ENCODE results near the gene L3MBTL1. TPM values are rescaled to one million over a fixed set of nuclear protein-coding genes. Genes with fewer than 3 reads are reported as not detected.

The L3MBTL1 gene
- total RNA-seq, 1 donor from 2014 or later: 4.0 TPM

DNA sequence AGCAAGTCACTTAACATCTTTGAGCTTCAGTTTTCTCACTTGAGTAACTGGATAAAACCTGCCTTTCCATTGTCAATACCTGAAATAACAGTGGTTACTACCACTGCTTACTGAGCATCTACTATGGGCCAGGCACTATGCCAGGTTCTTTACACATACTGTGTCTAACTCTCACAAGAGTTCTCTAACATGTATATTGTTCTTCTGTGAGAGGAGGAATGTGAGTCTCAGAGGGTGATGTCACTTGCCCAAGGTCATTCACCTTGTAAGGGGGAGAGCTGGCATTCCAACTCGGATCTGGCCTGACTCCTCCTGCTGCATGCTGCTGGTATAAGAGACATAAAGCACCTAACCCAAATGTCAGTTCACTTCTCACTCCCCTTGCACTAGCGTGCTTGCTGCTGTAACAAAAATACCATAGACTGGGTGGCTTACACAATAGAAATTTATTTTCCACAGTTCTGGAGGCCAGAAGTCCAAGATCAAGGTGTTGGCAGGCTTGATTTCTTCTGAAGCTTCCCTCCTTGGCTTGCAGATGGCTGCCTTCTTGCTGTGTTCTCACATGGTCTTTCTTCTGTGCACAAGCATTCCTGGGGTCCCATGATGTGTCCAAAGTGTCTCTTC lies 29.4 kb downstream of the L3MBTL1 start:
- Histone ChIP-seq H3K27ac (replicated peaks) (no peak overlapping the region), H3K36me3 (peaks cover 3% of the 10 kb centered on the region), H3K9me3 (replicated peaks) (no peaks in the 10 kb centered on the region), H3K4me1 (no peaks in the 10 kb centered on the region), H3K4me3 (no peak overlapping the region), H3K27me3 (ENCODE audit: low read depth) (no peaks in the 10 kb centered on the region)
- TF ChIP-seq, protein P1, sequence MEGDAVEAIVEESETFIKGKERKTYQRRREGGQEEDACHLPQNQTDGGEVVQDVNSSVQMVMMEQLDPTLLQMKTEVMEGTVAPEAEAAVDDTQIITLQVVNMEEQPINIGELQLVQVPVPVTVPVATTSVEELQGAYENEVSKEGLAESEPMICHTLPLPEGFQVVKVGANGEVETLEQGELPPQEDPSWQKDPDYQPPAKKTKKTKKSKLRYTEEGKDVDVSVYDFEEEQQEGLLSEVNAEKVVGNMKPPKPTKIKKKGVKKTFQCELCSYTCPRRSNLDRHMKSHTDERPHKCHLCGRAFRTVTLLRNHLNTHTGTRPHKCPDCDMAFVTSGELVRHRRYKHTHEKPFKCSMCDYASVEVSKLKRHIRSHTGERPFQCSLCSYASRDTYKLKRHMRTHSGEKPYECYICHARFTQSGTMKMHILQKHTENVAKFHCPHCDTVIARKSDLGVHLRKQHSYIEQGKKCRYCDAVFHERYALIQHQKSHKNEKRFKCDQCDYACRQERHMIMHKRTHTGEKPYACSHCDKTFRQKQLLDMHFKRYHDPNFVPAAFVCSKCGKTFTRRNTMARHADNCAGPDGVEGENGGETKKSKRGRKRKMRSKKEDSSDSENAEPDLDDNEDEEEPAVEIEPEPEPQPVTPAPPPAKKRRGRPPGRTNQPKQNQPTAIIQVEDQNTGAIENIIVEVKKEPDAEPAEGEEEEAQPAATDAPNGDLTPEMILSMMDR (IDR thresholded peaks at IDR 0.05; ENCODE audit: borderline replicate concordance): no peak
- intact Hi-C loops (cut with micrococcal nuclease): no loop called here
- DNase-seq: no peak

DNA sequence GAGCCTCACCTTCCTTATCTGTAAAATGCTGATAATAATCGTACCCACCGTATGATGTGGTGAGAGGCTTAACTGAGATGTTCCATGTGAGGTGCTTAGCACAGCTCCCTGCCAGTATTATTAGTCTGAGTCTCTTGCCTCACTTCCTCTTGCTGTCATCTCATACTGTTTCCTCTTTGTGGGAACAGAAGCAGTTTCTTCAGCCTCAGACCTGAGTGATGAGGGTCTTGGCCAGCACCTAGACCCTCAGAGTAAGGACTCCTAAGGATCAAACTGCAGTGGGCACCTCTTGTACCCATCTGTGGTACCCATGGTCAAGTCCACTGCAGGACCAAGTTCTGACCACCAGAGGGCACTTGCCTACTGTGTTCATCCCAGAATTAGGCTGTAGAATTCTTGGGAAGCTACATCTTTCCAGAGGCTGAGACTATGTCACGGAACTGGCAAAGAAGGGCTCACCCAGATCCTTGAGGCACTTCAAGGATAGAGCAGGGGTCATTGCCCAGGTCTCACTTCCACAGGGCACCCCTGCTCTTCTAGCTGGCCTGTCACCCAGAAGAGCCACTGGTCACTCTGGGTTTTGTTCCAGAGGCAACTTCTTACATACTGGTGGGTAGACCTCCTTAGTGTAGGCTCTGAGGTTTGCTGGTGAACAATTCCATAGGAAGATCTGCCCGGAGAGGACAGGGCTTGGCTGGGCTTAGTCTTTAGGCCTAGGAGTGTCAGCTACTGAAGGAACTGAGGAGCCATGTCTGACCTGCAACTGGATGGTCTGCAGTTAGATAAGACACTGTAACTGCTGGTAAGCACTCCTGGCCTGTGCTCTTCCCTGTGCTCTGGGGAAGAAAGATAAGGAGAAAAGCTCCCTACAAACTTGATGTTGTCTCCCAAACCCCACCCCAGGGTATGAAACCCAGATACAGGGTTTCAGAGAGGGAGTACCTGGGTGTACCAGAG lies 30.7 kb downstream of the L3MBTL1 start:
- peak; percentile 54 for DNase-seq
- intact Hi-C loops (cut with micrococcal nuclease): no loop called here
- Histone ChIP-seq H3K27me3 (ENCODE audit: low read depth) (no peaks in the 10 kb centered on the region), H3K36me3 (peaks cover 3% of the 10 kb centered on the region), H3K4me3 (no peak overlapping the region), H3K9me3 (replicated peaks) (no peaks in the 10 kb centered on the region), H3K4me1 (no peaks in the 10 kb centered on the region), H3K27ac (replicated peaks) (no peak overlapping the region)
- TF ChIP-seq, protein P1 (IDR thresholded peaks at IDR 0.05; ENCODE audit: borderline replicate concordance): peak; percentile 93

DNA sequence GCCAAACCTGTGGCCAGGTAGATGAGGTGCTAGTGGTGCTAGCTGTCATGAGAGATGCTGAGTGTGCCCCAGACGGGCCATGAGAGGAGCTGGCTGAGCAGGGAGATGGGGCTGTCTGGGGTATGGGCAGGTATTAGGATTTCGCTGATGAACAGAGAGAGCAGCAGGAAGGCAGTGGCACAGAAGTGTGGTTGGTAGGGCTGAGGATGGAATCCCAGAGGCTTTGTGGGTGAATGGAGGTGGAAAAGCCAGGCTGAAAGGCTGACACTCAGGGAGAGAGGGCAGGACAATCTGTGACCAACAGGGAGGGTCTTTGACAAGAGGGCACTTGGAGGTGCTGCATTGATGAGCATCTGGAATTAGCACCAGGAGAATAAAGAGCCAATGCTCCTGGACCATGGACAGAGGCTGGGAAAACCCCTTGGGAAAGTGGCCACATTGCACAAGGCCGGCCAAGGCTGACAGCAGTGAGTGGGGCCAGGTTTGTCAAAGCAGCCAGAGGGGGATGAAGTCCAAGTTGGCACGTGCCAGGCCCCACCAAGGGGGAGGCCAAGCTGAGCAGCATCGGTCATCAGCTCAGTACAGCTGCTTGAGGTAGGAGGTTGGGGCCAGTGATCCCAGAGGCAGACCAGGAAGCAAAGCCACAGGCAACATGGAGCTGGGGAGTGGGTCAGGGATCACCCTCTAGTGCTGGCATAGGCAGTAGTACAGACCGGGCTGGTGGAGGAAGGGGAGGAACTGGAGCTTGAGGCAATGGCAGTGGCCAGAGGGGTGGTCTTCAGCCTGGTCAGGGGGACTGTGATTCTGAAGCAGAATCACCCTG lies 31.6 kb downstream of the L3MBTL1 start:
- H3K4me1 ChIP-seq: no peaks in the 10 kb centered on the region
- intact Hi-C loops (cut with micrococcal nuclease): no loop called here
- H3K4me3 ChIP-seq: no peak overlapping the region
- no peaks in the 10 kb centered on the region for H3K27me3 ChIP-seq (ENCODE audit: low read depth)
- no peaks in the 10 kb centered on the region for H3K9me3 ChIP-seq (replicated peaks)
- TF ChIP-seq, protein P1 (IDR thresholded peaks at IDR 0.05; ENCODE audit: borderline replicate concordance): no peak
- peaks cover 3% of the 10 kb centered on the region for H3K36me3 ChIP-seq
- DNase-seq: no peak
- no peak overlapping the region for H3K27ac ChIP-seq (replicated peaks)

DNA sequence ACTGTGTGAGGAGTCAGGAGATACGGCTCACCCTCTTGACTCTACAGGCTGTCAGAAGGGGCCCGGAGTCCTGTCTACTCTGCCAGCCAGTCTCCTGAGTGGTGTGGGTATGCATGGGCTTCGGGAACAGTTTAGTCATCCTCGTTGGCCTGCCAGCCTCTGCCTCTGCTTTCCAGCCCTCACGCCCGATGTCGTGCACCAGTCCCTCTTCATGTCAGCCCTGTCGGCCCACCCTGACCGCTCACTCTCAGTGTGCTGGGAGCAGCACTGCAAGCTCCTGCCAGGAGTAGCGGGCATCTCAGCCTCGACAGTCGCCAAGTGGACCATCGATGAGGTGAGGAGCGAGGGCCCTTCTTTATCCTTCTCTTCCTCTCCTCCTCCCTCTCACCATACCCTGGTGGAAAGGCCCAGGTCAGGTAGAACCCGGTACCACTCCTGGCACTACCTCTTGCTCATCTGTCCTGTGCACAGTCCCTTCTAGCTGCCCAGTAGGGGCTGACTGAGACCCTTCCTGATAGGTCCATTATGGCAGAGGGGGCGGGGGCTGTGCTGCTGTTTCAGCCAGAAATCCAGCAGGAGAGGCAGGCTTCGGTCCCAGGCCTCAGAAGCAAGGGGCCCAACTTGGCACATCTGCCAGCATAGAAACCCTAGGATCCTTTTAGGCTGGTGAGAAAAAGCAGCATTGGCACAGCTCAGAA lies 32.6 kb downstream of the L3MBTL1 start:
- TF ChIP-seq, protein P1 (IDR thresholded peaks at IDR 0.05; ENCODE audit: borderline replicate concordance): no peak
- intact Hi-C loops (cut with micrococcal nuclease): no loop called here
- no peak for DNase-seq
- Histone ChIP-seq H3K27me3 (ENCODE audit: low read depth) (no peaks in the 10 kb centered on the region), H3K4me1 (no peaks in the 10 kb centered on the region), H3K27ac (replicated peaks) (no peak overlapping the region), H3K36me3 (peaks cover 3% of the 10 kb centered on the region), H3K4me3 (no peak overlapping the region), H3K9me3 (replicated peaks) (no peaks in the 10 kb centered on the region)

DNA sequence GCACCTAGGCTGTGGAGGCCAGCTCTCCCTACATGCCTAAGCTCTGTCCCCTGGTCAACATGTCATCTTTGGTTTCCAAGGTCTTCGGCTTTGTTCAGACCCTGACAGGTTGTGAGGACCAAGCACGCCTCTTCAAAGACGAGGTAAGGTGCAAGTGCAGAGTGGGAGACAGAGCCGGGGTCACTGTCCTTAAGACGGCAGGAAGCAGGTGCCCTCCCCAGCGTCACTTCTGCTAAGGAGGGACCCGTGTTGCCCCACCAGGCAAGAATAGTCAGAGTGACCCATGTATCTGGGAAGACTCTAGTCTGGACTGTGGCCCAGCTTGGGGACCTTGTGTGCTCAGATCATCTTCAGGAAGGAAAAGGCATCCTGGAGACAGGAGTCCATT lies 33.2 kb downstream of the L3MBTL1 start:
- Histone ChIP-seq H3K36me3 (peaks cover 3% of the 10 kb centered on the region), H3K27ac (replicated peaks) (no peak overlapping the region), H3K4me1 (no peaks in the 10 kb centered on the region), H3K9me3 (replicated peaks) (no peaks in the 10 kb centered on the region), H3K4me3 (no peak overlapping the region), H3K27me3 (ENCODE audit: low read depth) (no peaks in the 10 kb centered on the region)
- intact Hi-C loops (cut with micrococcal nuclease): no loop called here
- no peak for DNase-seq
- TF ChIP-seq, protein P1 (IDR thresholded peaks at IDR 0.05; ENCODE audit: borderline replicate concordance): no peak
